Karpas-422 (cell line): ENCODE measurements around the gene TRIP13. TPM values are rescaled to one million over a fixed set of nuclear protein-coding genes. Genes with fewer than 3 reads are reported as not detected.

Source experiments
- DNase-seq: peaks from one replicate; pipeline ENCODE4 v3.0.0-alpha.2; 2015
- H2AFZ ChIP-seq: fragments of 200-600 bp; sonication (generic); 2 replicates; pipeline ENCODE4 v1.6.1; 2014; ENCODE audit warnings: antibody characterized with exemption, low read length, mixed read lengths
- H3K27ac ChIP-seq: fragments of 200-600 bp; sonication (generic); 2 replicates; pipeline ENCODE4 v1.5.1; 2014; ENCODE audit warnings: mild to moderate bottlenecking, low read length, moderate library complexity
- H3K27me3 ChIP-seq: fragments of 200-600 bp; sonication (generic); 2 replicates; pipeline ENCODE4 v1.6.1; 2014; ENCODE audit warnings: low read length, mixed read lengths
- H3K36me3 ChIP-seq: fragments of 200-600 bp; sonication (generic); 2 replicates; pipeline ENCODE4 v1.6.1; 2014; ENCODE audit warnings: low read length, mixed read lengths; ENCODE audit not compliant: insufficient read depth
- H3K4me1 ChIP-seq: fragments of 200-600 bp; sonication (generic); 2 replicates; pipeline ENCODE4 v1.6.1; 2014; ENCODE audit warnings: mild to moderate bottlenecking, low read length, mixed read lengths
- H3K4me2 ChIP-seq: fragments of 200-600 bp; sonication (generic); 2 replicates; pipeline ENCODE4 v1.6.1; 2014; ENCODE audit warnings: low read length, low read depth, mild to moderate bottlenecking; ENCODE audit not compliant: poor library complexity, severe bottlenecking
- H3K4me3 ChIP-seq: fragments of 200-600 bp; sonication (generic); 2 replicates; pipeline ENCODE4 v1.5.1; 2014; ENCODE audit warnings: mild to moderate bottlenecking, antibody characterized with exemption, low read length, mixed read lengths
- H3K79me2 ChIP-seq: fragments of 200-600 bp; sonication (generic); 2 replicates; pipeline ENCODE4 v1.6.1; 2014; ENCODE audit warnings: mild to moderate bottlenecking, low read length, mixed read lengths
- H3K9ac ChIP-seq: fragments of 200-600 bp; sonication (generic); 2 replicates; pipeline ENCODE4 v1.6.0; 2014; ENCODE audit warnings: low read length
- H3K9me2 ChIP-seq: fragments of 200-600 bp; sonication (generic), shearing (Covaris generic); replicated peaks from 2 replicates; pipeline ENCODE4 v1.6.0; 2014; ENCODE audit warnings: mild to moderate bottlenecking, low read length, moderate library complexity; ENCODE audit not compliant: insufficient read depth
- H3K9me3 ChIP-seq: fragments of 300-700, 200-600 bp; sonication (generic); 2 replicates; pipeline ENCODE4 v1.6.1; 2014; ENCODE audit warnings: low read length, mixed read lengths
- H4K20me1 ChIP-seq: fragments of 200-600 bp; sonication (generic); 2 replicates; pipeline ENCODE4 v1.6.1; 2014; ENCODE audit warnings: mild to moderate bottlenecking, antibody characterized with exemption, low read length, low read depth; ENCODE audit not compliant: insufficient read depth
- total RNA-seq: library from RNA; depleted of rRNA; stranded (reverse); fragments of >200 nt; shearing (Covaris generic); gene quantifications from 2 replicates; pipeline ENCODE4 v1.2.3, GENCODE V29; 2014; ENCODE audit warnings: low replicate concordance

Gene TRIP13
- total RNA-seq, 1 experiment from 2014 or later = 16.3 TPM

DNA sequence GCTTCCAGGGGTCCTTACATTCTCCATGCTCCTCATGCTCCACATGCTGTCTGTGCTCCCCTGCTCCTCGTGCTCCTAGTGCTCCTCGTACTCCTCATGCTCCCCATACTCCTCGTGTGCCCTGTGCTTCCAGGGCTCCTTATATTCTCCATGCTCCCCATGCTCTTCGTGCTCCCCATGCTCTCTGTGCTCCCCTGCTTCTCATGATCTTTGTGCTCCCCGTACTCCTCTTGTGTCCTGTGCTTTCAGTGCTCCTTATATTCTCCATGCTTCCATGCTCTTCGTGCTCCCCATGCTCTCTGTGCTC is 51.9 kb downstream of the TRIP13 start:
- Histone ChIP-seq H2AFZ (no peak overlapping the region), H3K79me2 (no peaks in the 10 kb centered on the region), H3K9me2 (no peaks in the 10 kb centered on the region), H3K36me3 (no peaks in the 10 kb centered on the region), H3K9me3 (no peaks in the 10 kb centered on the region), H3K27ac (no peak overlapping the region), H4K20me1 (0 out of 2 replicates have a peak, but pooled peaks cover 3% of the 10 kb centered on the region), H3K9ac (no peak overlapping the region), H3K4me2 (no peak overlapping the region), H3K4me1 (peaks cover 9% of the 10 kb centered on the region), H3K27me3 (no peaks in the 10 kb centered on the region), H3K4me3 (no peak overlapping the region)
- no peak for DNase-seq

DNA sequence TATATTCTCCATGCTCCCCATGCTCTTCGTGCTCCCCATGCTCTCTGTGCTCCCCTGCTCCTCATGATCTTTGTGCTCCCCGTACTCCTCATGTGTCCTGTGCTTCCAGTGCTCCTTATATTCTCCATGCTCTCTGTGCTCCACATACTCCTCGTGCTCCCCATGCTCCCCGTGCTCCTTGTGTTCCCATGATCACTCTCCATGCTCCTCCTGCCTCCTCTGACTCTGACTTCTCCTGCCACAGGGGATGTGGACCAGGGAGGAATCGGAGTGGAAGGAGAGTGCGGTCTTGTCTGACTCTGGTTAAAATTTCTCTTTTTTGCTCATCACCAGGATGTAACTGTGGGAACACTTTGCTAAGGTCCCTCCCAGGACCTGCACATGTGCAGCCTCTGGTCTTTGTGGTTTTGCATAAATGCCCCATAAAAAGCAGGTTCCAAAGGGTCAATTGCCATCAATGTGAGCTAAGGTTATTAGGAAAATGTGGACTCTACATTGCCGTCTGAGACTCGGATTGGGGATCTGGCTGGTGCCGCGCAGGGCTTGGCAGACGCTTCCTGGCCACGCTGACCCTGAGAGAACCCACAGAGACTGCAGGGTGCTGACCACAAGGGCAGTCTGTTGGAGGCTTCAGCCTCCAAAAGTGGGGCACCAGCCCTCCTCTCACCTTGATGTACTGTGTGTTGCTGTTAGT is 52.5 kb downstream of the TRIP13 start:
- Histone ChIP-seq H3K4me1 (peaks cover 9% of the 10 kb centered on the region), H4K20me1 (0 out of 2 replicates have a peak, but pooled peaks cover 3% of the 10 kb centered on the region)

DNA sequence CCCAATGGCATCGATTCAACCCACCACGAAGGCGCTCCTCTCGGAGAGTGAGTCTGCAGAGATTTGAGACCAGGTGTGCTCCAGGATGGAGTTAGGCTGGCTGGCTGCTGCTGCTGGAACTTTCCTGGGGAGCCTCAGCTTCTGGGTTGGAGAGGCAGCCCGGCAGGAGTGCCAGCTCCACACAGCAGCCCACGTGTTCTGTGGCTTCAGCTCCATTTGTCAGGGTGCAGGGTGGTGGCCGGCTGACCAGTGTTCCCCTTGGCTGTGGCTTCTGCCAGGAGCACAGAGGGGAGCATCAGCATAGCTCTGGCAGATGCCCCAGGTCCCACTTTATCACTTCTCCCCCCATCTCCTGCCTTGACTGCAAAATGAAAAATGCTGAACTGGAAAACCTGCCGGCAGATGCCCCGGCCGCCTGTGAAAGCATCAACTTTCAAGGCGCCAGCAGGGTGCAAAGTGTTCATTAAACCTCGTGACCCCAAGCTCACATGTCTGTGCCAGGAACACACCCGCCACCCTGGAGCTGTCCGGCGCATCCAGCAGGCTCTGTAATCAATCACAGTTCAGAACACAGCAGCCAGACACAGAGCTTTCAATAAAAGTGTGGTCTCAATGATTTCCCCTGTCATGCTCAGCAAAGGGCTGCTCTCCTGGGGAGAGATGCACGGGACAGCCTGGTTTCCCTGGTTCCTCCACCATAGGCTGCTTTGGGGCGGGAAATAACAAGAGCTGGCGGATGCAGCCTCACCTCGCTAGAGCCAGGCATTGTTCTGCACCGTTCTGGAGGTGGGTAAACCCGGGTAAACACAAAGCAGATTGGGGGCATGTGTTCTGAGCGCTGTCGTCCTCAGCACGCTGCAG is 53.2 kb downstream of the TRIP13 start:
- DNase-seq = no peak
- Histone ChIP-seq H3K79me2 (no peaks in the 10 kb centered on the region), H3K9me3 (no peaks in the 10 kb centered on the region), H4K20me1 (0 out of 2 replicates have a peak, but pooled peaks cover 3% of the 10 kb centered on the region), H3K9ac (no peak overlapping the region), H3K4me2 (no peak overlapping the region), H3K9me2 (no peaks in the 10 kb centered on the region), H2AFZ (no peak overlapping the region), H3K27me3 (no peaks in the 10 kb centered on the region), H3K4me1 (peaks cover 9% of the 10 kb centered on the region), H3K27ac (no peak overlapping the region), H3K36me3 (no peaks in the 10 kb centered on the region), H3K4me3 (no peak overlapping the region)

More for the DNA sequence above, 52.5 kb downstream of the TRIP13 start:
- no peak for DNase-seq
- Histone ChIP-seq H3K79me2 (no peaks in the 10 kb centered on the region), H3K27me3 (no peaks in the 10 kb centered on the region), H3K4me2 (no peak overlapping the region), H3K27ac (no peak overlapping the region), H2AFZ (no peak overlapping the region), H3K36me3 (no peaks in the 10 kb centered on the region), H3K9me2 (no peaks in the 10 kb centered on the region), H3K4me3 (no peak overlapping the region), H3K9me3 (no peaks in the 10 kb centered on the region), H3K9ac (no peak overlapping the region)

DNA sequence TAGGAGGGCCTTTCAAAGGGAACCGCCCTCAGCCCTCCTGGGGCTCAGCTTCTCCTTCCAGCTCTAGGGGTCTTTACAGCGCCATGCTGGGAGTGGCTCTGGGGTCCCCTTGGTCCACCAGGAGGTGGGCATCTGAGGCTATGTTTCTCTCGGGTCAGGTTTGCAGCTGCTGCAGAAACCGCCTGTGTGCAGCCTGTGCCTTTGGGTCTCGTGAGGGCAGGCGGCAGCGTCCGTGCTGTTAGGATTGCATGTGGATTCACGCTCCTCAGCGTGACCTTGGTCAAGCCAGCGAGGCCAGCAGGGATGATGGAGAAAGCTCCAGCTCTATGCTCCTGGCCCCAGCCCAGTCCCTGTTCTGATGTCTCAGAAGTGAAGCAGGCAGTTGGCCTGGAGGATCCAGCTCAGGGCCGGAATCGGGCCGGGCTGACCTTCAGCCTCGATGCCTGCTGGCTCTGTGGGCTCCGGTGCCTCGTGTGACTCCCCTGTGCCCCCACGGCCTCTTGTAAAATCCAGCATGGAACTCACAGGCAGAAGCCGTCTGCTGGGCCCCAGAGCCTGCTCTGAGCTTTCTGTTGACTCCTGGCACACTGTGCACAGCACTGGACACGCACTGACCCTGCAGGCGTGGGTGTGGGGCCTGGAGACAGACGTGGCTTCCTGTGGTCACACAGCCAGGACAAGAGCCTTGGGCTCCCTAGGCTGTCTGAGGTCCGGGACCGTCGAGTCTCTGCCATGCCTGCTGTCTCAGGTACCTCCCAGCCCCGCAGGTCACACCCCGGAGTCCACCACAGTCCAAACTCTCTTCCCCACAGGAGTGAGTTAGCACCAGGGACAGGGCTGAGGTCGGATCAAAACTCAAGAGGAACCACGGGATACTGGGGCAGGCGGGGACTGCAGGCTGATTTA is 54.3 kb downstream of the TRIP13 start:
- Histone ChIP-seq H3K4me2 (no peak overlapping the region), H2AFZ (no peak overlapping the region), H3K27me3 (no peaks in the 10 kb centered on the region), H3K9me3 (no peaks in the 10 kb centered on the region), H3K79me2 (no peaks in the 10 kb centered on the region), H3K36me3 (no peaks in the 10 kb centered on the region), H3K4me1 (peaks cover 16% of the 10 kb centered on the region), H3K27ac (no peak overlapping the region), H3K9ac (no peak overlapping the region), H4K20me1 (0 out of 2 replicates have a peak, but pooled peaks cover 3% of the 10 kb centered on the region), H3K9me2 (no peaks in the 10 kb centered on the region), H3K4me3 (no peak overlapping the region)
- no peak for DNase-seq

DNA sequence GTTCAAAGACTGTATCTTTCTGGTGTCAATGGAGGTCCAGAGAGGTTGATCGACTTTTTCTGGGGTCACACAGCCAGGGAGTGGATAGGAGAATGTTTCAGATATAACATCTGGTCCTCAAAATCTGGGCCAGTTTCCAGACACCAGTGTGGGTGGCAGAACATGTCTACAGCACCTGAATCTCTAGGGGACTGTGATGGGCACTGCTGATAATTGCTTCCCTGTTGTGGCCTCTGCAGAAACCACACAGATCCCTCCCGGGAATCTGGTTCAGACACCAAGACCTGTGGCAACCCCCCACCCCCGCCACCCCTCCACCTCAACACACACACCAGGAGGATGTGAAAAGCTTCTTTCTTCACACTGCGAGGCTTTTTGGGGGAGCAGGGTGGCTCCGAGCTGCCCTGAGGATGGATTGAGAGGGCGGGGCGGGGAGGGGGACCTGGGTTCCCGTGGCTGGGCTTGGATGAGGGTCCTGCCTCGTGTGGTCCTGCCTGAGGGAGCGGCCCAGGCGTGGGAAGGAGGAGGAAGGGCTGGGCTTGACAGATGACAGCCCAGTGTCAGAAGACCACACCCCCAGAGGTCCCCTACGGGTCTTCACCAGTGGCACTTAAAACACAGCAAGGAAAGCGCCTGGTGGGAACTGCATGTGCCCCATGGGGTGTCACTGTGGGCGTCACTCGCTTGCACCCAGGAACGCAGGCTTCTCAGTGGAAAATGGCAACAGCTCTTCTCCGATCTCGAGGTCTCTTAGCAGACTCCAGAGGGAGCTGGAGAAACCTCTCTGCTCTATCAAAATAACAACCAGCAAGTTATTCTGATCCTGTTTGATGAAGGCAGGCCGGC is 55.2 kb downstream of the TRIP13 start:
- H3K9me3 ChIP-seq = no peaks in the 10 kb centered on the region
- H2AFZ ChIP-seq = no peak overlapping the region
- H3K9me2 ChIP-seq = no peaks in the 10 kb centered on the region
- no peaks in the 10 kb centered on the region for H3K27me3 ChIP-seq
- 0 out of 2 replicates have a peak, but pooled peaks cover 3% of the 10 kb centered on the region for H4K20me1 ChIP-seq
- H3K79me2 ChIP-seq = no peaks in the 10 kb centered on the region
- DNase-seq = no peak
- peaks cover 16% of the 10 kb centered on the region for H3K4me1 ChIP-seq
- no peak overlapping the region for H3K4me2 ChIP-seq
- no peak overlapping the region for H3K9ac ChIP-seq
- H3K27ac ChIP-seq = no peak overlapping the region
- no peaks in the 10 kb centered on the region for H3K36me3 ChIP-seq
- H3K4me3 ChIP-seq = no peak overlapping the region

DNA sequence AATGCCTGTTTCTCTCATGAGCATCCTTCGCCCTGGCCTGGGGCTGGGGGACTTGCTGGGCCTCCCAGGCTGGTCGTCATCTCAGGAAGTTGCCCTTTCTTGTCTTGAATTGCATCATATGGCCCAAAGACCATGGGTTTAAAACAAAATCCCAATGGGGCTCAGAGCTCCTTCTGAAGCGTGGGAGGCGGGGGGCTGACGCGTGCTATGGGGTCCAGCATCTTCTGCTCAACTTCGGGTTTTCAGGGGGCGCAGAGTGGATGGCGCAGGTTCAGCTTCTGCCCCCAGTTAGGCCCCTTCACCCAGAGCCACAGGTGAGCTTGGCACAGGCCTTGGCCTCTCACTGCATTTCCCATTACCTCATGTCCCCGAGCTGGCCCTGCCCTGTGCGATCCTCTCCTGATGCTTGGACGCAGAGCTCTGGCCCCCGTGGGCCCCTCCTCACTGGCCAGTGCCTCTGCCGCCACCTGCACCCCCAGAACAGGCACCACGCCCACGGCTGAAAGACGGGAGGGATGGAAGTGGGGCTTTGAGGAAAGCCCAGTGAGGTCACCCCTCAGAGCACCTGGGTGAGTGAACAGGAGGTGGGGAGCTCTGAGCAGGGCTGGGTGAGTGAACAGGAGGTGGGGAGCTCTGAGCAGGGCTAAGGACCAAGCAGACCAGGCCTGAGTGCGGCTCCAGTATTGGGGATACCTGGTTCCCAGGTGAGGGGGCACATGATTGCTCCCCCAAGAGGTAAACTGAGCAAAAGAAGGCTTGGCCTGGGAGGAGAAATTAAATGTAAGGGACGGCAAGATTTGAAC is 56.0 kb downstream of the TRIP13 start:
- H3K4me3 ChIP-seq = no peak overlapping the region
- no peaks in the 10 kb centered on the region for H3K9me2 ChIP-seq
- no peaks in the 10 kb centered on the region for H3K79me2 ChIP-seq
- H4K20me1 ChIP-seq = 0 out of 2 replicates have a peak, but pooled peaks cover 3% of the 10 kb centered on the region
- no peak overlapping the region for H3K27ac ChIP-seq
- no peak overlapping the region for H3K9ac ChIP-seq
- no peaks in the 10 kb centered on the region for H3K27me3 ChIP-seq
- no peaks in the 10 kb centered on the region for H3K36me3 ChIP-seq
- no peak for DNase-seq
- no peaks in the 10 kb centered on the region for H3K9me3 ChIP-seq
- H2AFZ ChIP-seq = no peak overlapping the region
- H3K4me2 ChIP-seq = no peak overlapping the region
- peaks cover 16% of the 10 kb centered on the region for H3K4me1 ChIP-seq

DNA sequence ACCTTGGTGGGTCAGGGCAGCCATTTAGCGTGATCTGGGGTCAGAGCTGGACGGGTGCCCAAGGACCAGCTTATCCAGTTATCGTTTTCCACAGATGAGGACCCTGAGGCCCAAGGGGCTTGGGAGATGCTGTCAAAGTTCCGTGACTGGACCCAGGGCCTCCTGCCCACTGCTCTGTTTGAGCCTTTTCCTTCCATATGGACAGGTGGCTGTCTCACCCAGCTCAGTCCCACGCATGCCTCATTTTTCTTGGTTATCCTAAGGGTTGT is 56.5 kb downstream of the TRIP13 start:
- DNase-seq = no peak
- no peak overlapping the region for H3K27ac ChIP-seq
- no peaks in the 10 kb centered on the region for H3K9me2 ChIP-seq
- H4K20me1 ChIP-seq = 0 out of 2 replicates have a peak, but pooled peaks cover 3% of the 10 kb centered on the region
- H3K27me3 ChIP-seq = no peaks in the 10 kb centered on the region
- H2AFZ ChIP-seq = no peak overlapping the region
- no peaks in the 10 kb centered on the region for H3K9me3 ChIP-seq
- peaks cover 16% of the 10 kb centered on the region for H3K4me1 ChIP-seq
- H3K9ac ChIP-seq = no peak overlapping the region
- no peak overlapping the region for H3K4me3 ChIP-seq
- no peaks in the 10 kb centered on the region for H3K36me3 ChIP-seq
- no peak overlapping the region for H3K4me2 ChIP-seq
- no peaks in the 10 kb centered on the region for H3K79me2 ChIP-seq
